Fibroblast of pulmonary artery (primary cell): ENCODE results near the gene SBNO2.

ENCODE experiments used
- DNase-seq: peaks from one replicate; pipeline ENCODE4 v3.0.0-alpha.2; 2010; ENCODE audit warnings: low read depth
- H3K4me3 ChIP-seq: replicated peaks from 2 replicates; pipeline ENCODE4 v1.5.1; 2011; ENCODE audit warnings: low read depth, mild to moderate bottlenecking, control low read depth, low read length, moderate library complexity
- CTCF ChIP-seq: IDR thresholded peaks from 2 replicates; pipeline ENCODE4 v1.5.1; 2011; ENCODE audit warnings: mild to moderate bottlenecking, control low read depth, low read length, inconsistent platforms; ENCODE audit errors: missing control alignments

The SBNO2 gene

GRCh38 chr19:1166872-1167573 lies 7.0 kb downstream of the SBNO2 start:
- H3K4me3 ChIP-seq, result no peak overlapping the region
- no peak for TF ChIP-seq CTCF
- no peak for DNase-seq

GRCh38 chr19:1164684-1165531 lies 9.2 kb downstream of the SBNO2 start:
- no peak for TF ChIP-seq CTCF
- no peak overlapping the region for H3K4me3 ChIP-seq
- DNase-seq, result no peak

GRCh38 chr19:1163934-1164683 lies 10.0 kb downstream of the SBNO2 start:
- no peak overlapping the region for H3K4me3 ChIP-seq
- no peak for DNase-seq
- no peak for TF ChIP-seq CTCF

- no peak overlapping the region for H3K4me3 ChIP-seq
- DNase-seq, result no peak
- no peak for TF ChIP-seq CTCF
These were observed 10.7 kb downstream of the SBNO2 start for GRCh38 chr19:1163283-1163933.

GRCh38 chr19:1162404-1163282 lies 11.4 kb downstream of the SBNO2 start:
- no peak for DNase-seq
- no peak for TF ChIP-seq CTCF
- no peak overlapping the region for H3K4me3 ChIP-seq

- no peak overlapping the region for H3K4me3 ChIP-seq
- DNase-seq, result peak; percentile 28
- TF ChIP-seq CTCF, result no peak
These were observed 12.4 kb downstream of the SBNO2 start for GRCh38 chr19:1161716-1162115.
